ENCODE measurements around the gene RASEF.

GRCh38 chr9:83012168-83012921 lies 50.6 kb downstream of the RASEF start:
- TF ChIP-seq CTCF (IDR thresholded peaks at IDR 0.05; ENCODE audit: low read depth, low read length) (no peak), MAX (IDR thresholded peaks at IDR 0.05; ENCODE audit: low read depth, low read length) (no peak), POLR2A (IDR thresholded peaks at IDR 0.05; ENCODE audit: extremely low read depth, insufficient read length) (no peak)

All from NB4 (cell line).